OCI-LY3 (cell line): ENCODE measurements around the gene TNK1.
"Not testable (repeated sequence)": the region's sequence is repeated elsewhere in the genome, so short reads cannot be mapped to it uniquely, and the experiment has no call there.

ENCODE experiments used
- H2AFZ ChIP-seq: fragments of 200-600, 300-600 bp; shearing (Covaris generic); 2 replicates; pipeline ENCODE4 v1.6.0; 2014; ENCODE audit warnings: antibody characterized with exemption, low read depth, low read length
- H3K27ac ChIP-seq: fragments of 200-600, 300-600 bp; sonication (generic); 2 replicates; pipeline ENCODE4 v1.5.1; 2014; ENCODE audit warnings: mild to moderate bottlenecking, low read length, moderate library complexity, mixed read lengths
- H3K27me3 ChIP-seq: fragments of 200-600, 300-600 bp; sonication (generic); 2 replicates; pipeline ENCODE4 v1.6.1; 2014; ENCODE audit warnings: low read depth, low read length, mixed read lengths
- H3K36me3 ChIP-seq: fragments of 200-600, 300-600 bp; sonication (generic); replicated peaks from 2 replicates; pipeline ENCODE3; 2014; ENCODE audit warnings: low read depth, low read length, mixed read lengths
- H3K4me1 ChIP-seq: fragments of 300-600, 200-600 bp; sonication (generic); 2 replicates; pipeline ENCODE4 v1.6.1; 2014; ENCODE audit warnings: low read length, mixed read lengths
- H3K4me2 ChIP-seq: fragments of 200-600, 300-600 bp; sonication (generic); 2 replicates; pipeline ENCODE4 v1.6.1; 2014; ENCODE audit warnings: low read length, mixed read lengths
- H3K4me3 ChIP-seq: fragments of 300-600, 200-600 bp; sonication (generic); 2 replicates; pipeline ENCODE4 v1.5.1; 2014; ENCODE audit warnings: antibody characterized with exemption, mild to moderate bottlenecking, low read length, moderate library complexity
- H3K79me2 ChIP-seq: fragments of 300-600, 200-600 bp; shearing (Covaris generic); 2 replicates; pipeline ENCODE4 v1.6.1; 2014; ENCODE audit warnings: mild to moderate bottlenecking, low read length, mixed read lengths
- H3K9ac ChIP-seq: fragments of 300-600, 200-600 bp; shearing (Covaris generic); 2 replicates; pipeline ENCODE4 v1.6.0; 2014; ENCODE audit warnings: mild to moderate bottlenecking, low read length, moderate library complexity
- H3K9me3 ChIP-seq: fragments of 200-600, 300-600 bp; shearing (Covaris generic); 2 replicates; pipeline ENCODE4 v1.6.1; 2014; ENCODE audit warnings: low read length, mixed read lengths; ENCODE audit not compliant: insufficient read depth
- H4K20me1 ChIP-seq: fragments of 200-600, 300-600 bp; sonication (generic); 2 replicates; pipeline ENCODE4 v1.6.1; 2016; ENCODE audit warnings: low read length, mixed read lengths; ENCODE audit not compliant: insufficient read depth
- EZH2phosphoT487 ChIP-seq: fragments of 200-600 bp; shearing (Covaris generic); IDR thresholded peaks from 2 replicates; pipeline ENCODE4 v1.6.1; 2018; ENCODE audit warnings: antibody characterized with exemption, mixed run types, low read depth
- TF ChIP-seq, protein P1 (sequence below): fragments of 200-600, 300-600 bp; sonication (generic); IDR thresholded peaks from 2 replicates; pipeline ENCODE4 v1.5.1; 2014; ENCODE audit warnings: antibody characterized with exemption, low read length, low read depth

Gene TNK1

GRCh38 chr17:7380855-7381683, at the start of gene TNK1:
Gene TNK1 (plus strand): TSS chr17:7381089. CDS start chr17:7382927, 1,838 bp downstream.
- H3K36me3 ChIP-seq = no peaks in the 10 kb centered on the region
- H3K4me1 ChIP-seq = peaks cover 9% of the 10 kb centered on the region; the same call in 1 of the 2 replicates
- H3K9ac ChIP-seq = no peak within 1 kb of the TSS
- H3K9me3 ChIP-seq = 0 out of 2 replicates have a peak, but pooled peaks cover 5% of the 10 kb centered on the region
- H3K79me2 ChIP-seq = no peaks in the 10 kb centered on the region
- H3K27me3 ChIP-seq = no peaks in the 10 kb centered on the region
- H2AFZ ChIP-seq = no peak within 1 kb of the TSS
- no peaks in the 10 kb centered on the region for H4K20me1 ChIP-seq
- no peak within 1 kb of the TSS for H3K4me3 ChIP-seq
- H3K4me2 ChIP-seq = no peak within 1 kb of the TSS
- H3K27ac ChIP-seq = no peak within 1 kb of the TSS
- TF ChIP-seq, protein P1, sequence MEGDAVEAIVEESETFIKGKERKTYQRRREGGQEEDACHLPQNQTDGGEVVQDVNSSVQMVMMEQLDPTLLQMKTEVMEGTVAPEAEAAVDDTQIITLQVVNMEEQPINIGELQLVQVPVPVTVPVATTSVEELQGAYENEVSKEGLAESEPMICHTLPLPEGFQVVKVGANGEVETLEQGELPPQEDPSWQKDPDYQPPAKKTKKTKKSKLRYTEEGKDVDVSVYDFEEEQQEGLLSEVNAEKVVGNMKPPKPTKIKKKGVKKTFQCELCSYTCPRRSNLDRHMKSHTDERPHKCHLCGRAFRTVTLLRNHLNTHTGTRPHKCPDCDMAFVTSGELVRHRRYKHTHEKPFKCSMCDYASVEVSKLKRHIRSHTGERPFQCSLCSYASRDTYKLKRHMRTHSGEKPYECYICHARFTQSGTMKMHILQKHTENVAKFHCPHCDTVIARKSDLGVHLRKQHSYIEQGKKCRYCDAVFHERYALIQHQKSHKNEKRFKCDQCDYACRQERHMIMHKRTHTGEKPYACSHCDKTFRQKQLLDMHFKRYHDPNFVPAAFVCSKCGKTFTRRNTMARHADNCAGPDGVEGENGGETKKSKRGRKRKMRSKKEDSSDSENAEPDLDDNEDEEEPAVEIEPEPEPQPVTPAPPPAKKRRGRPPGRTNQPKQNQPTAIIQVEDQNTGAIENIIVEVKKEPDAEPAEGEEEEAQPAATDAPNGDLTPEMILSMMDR = no peak
- no peak for TF ChIP-seq EZH2phosphoT487

DNA sequence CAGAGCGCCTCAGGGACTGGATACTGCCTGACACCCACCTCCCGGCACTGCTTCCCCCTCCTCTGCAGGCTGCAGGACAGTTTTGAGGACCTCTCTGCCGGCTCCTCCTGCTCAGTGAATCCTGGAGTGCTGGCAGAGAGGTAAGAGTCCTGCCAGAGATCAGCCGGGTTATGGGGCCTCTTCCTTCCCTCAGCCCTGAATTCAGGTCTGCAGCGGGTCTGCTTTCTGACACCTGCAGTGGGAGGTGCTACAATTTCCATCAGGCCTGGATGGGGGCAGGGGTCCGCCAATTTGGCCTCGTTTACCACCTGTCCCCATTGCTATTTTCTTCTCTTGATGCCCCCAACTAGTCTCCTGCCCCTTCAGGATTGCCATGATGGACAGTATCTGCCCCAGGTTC, 48.8 kb upstream of the TNK1 start:
- Histone ChIP-seq H3K9me3 (no peaks in the 10 kb centered on the region), H2AFZ (peak overlapping the region; percentile 30; the same call in 1 of the 2 replicates), H3K27ac (peak overlapping the region; percentile 59), H3K4me3 (peak overlapping the region; percentile 67), H3K9ac (peak overlapping the region; percentile 54), H3K4me1 (peaks cover 42% of the 10 kb centered on the region), H3K79me2 (peaks cover 23% of the 10 kb centered on the region), H4K20me1 (no peaks in the 10 kb centered on the region), H3K27me3 (no peaks in the 10 kb centered on the region), H3K36me3 (no peaks in the 10 kb centered on the region), H3K4me2 (peak overlapping the region; percentile 80)
- TF ChIP-seq, protein P1 = no peak
- no peak for TF ChIP-seq EZH2phosphoT487

GRCh38 chr17:7332600-7333069, 48.3 kb upstream of the TNK1 start:
- H3K4me3 ChIP-seq = peak overlapping the region; percentile 67
- not testable (repeated sequence) for H2AFZ ChIP-seq, H4K20me1 ChIP-seq, H3K27me3 ChIP-seq, H3K36me3 ChIP-seq, H3K9me3 ChIP-seq
- H3K79me2 ChIP-seq = peaks cover 22% of the 10 kb centered on the region
- H3K27ac ChIP-seq = peak overlapping the region; percentile 59
- peaks cover 44% of the 10 kb centered on the region for H3K4me1 ChIP-seq
- H3K9ac ChIP-seq = peak overlapping the region; percentile 54
- H3K4me2 ChIP-seq = peak overlapping the region; percentile 80

DNA sequence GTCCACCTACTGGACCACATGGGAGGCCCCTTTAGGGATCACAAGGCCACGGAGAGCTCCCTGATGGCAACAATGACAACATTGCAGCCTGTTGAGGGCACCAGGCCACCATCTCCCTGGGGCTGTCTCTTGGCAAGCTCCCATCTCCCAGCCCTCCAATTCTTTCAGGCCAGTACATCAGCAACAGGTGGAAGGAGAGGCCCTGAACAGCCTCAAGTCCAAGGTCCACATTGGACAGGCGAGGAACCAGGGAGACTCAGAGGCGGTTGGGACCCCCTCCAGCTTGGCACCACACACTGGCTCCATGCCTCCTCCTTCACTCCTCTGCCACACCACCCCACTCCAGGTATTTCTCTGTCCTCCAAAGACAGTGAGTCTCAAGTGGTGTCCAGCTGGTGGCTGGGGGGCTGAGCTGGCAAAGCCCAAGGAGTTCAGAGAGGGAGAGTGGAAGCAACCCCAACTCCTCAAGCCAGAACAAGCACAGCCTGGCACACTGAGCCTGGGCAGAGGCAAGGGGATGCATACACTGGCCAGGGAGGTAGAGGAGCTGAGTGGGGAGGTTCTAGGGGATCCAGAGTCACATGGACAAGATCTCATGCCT, 45.9 kb upstream of the TNK1 start:
- Histone ChIP-seq H3K36me3 (peaks cover 4% of the 10 kb centered on the region), H3K27ac (no peak overlapping the region), H3K9me3 (no peaks in the 10 kb centered on the region), H3K27me3 (no peaks in the 10 kb centered on the region), H3K79me2 (peaks cover 9% of the 10 kb centered on the region), H4K20me1 (no peaks in the 10 kb centered on the region), H3K4me2 (no peak overlapping the region), H2AFZ (no peak overlapping the region), H3K9ac (no peak overlapping the region), H3K4me1 (peaks cover 37% of the 10 kb centered on the region), H3K4me3 (no peak overlapping the region)
- TF ChIP-seq EZH2phosphoT487 = no peak
- TF ChIP-seq, protein P1 = no peak

DNA sequence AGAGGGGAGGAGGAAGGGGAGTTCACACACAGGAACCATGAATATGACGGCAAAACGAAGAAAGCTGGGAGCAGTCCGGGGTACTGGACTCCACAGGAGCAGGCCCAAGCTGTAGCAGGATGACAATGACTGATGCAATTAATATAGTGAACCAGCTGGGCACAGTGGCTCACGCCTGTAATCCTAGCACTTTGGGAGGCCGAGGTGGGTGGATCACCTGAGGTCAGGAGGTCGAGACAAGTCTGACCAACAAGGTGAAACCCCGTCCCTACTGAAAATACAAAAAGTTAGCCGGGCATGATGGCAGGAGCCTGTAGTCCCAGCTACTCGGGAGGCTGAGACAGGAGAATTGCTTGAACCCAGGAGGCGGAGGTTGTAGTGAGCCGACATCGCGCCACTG, 45.1 kb upstream of the TNK1 start:
- peak overlapping the region; percentile 92; the same call in 1 of the 2 replicates for H3K9ac ChIP-seq
- H3K4me2 ChIP-seq = peak overlapping the region; percentile 96
- peaks cover 34% of the 10 kb centered on the region for H3K4me1 ChIP-seq
- not testable (repeated sequence) for H4K20me1 ChIP-seq, H3K27me3 ChIP-seq, H3K36me3 ChIP-seq, H3K79me2 ChIP-seq, H2AFZ ChIP-seq, H3K9me3 ChIP-seq
- peak overlapping the region; percentile 99 for H3K4me3 ChIP-seq
- H3K27ac ChIP-seq = peak overlapping the region; percentile 14; the same call in 1 of the 2 replicates
